ENCODE results near the gene ZNF529.

Gene ZNF529

GRCh38 chr19:36508325-36508724, 64.8 kb downstream of the ZNF529 start:
- Histone ChIP-seq H3K27me3 (ENCODE audit: insufficient read depth, low read length, poor library complexity, severe bottlenecking) (no peaks in the 10 kb centered on the region), H2AFZ (ENCODE audit: low read length) (no peak overlapping the region), H3K4me1 (ENCODE audit: insufficient read depth, low read length, poor library complexity, severe bottlenecking) (no peaks in the 10 kb centered on the region), H3K4me2 (ENCODE audit: low read depth, low read length, poor library complexity, severe bottlenecking) (no peak overlapping the region), H3K4me3 (ENCODE audit: low read length, poor library complexity, severe bottlenecking) (no peak overlapping the region), H3F3A (ENCODE audit: low read depth) (no peaks in the 10 kb centered on the region), H3K9ac (ENCODE audit: low read depth, low read length, poor library complexity, severe bottlenecking) (no peak overlapping the region), H3K79me2 (ENCODE audit: insufficient read depth, low read length) (no peaks in the 10 kb centered on the region), H4K20me1 (ENCODE audit: insufficient read depth, low read length, poor library complexity, severe bottlenecking) (no peaks in the 10 kb centered on the region), H3K9me3 (ENCODE audit: insufficient read depth, low read depth, low read length) (peaks cover 27% of the 10 kb centered on the region), H3K36me3 (ENCODE audit: insufficient read depth, low read length) (no peaks in the 10 kb centered on the region), H3K9me2 (replicated peaks; ENCODE audit: low read depth, low read length) (no peaks in the 10 kb centered on the region)
- TF ChIP-seq, protein P1, sequence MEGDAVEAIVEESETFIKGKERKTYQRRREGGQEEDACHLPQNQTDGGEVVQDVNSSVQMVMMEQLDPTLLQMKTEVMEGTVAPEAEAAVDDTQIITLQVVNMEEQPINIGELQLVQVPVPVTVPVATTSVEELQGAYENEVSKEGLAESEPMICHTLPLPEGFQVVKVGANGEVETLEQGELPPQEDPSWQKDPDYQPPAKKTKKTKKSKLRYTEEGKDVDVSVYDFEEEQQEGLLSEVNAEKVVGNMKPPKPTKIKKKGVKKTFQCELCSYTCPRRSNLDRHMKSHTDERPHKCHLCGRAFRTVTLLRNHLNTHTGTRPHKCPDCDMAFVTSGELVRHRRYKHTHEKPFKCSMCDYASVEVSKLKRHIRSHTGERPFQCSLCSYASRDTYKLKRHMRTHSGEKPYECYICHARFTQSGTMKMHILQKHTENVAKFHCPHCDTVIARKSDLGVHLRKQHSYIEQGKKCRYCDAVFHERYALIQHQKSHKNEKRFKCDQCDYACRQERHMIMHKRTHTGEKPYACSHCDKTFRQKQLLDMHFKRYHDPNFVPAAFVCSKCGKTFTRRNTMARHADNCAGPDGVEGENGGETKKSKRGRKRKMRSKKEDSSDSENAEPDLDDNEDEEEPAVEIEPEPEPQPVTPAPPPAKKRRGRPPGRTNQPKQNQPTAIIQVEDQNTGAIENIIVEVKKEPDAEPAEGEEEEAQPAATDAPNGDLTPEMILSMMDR (conservative IDR thresholded peaks at IDR 0.05; ENCODE audit: low read length): no peak
- no peak for TF ChIP-seq EZH2phosphoT487 (IDR thresholded peaks at IDR 0.05; ENCODE audit: borderline replicate concordance)

DNA sequence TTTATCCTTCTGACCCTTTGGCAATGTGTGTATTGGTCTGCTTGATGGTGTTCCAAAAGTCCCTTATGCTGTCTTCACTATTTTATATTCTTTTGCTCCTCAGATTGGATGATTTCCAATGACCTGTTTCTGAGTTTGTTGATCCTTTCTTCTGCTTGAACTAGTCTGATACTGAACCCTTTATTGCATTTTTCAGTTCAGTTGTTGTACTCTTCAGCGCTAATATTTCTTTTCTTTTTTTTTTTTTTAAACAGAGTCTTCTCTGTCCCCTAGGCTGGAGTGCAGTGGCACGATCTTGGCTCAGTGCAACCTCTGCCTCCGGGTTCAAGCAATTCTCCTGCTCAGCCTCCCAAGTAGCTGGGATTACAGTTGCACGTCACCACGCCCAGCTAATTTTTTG, 71.1 kb downstream of the ZNF529 start:
- Histone ChIP-seq H3K36me3 (ENCODE audit: insufficient read depth, low read length) (no peaks in the 10 kb centered on the region), H3K79me2 (ENCODE audit: insufficient read depth, low read length) (no peaks in the 10 kb centered on the region), H3F3A (ENCODE audit: low read depth) (no peaks in the 10 kb centered on the region), H3K9me3 (ENCODE audit: insufficient read depth, low read depth, low read length) (peaks cover 21% of the 10 kb centered on the region), H2AFZ (ENCODE audit: low read length) (no peak overlapping the region), H3K4me3 (ENCODE audit: low read length, poor library complexity, severe bottlenecking) (no peak overlapping the region), H3K4me2 (ENCODE audit: low read depth, low read length, poor library complexity, severe bottlenecking) (no peak overlapping the region), H3K9me2 (replicated peaks; ENCODE audit: low read depth, low read length) (no peaks in the 10 kb centered on the region), H3K4me1 (ENCODE audit: insufficient read depth, low read length, poor library complexity, severe bottlenecking) (no peaks in the 10 kb centered on the region), H4K20me1 (ENCODE audit: insufficient read depth, low read length, poor library complexity, severe bottlenecking) (no peaks in the 10 kb centered on the region), H3K27me3 (ENCODE audit: insufficient read depth, low read length, poor library complexity, severe bottlenecking) (no peaks in the 10 kb centered on the region), H3K9ac (ENCODE audit: low read depth, low read length, poor library complexity, severe bottlenecking) (no peak overlapping the region)
- no peak for TF ChIP-seq EZH2phosphoT487 (IDR thresholded peaks at IDR 0.05; ENCODE audit: borderline replicate concordance)
- TF ChIP-seq, protein P1 (conservative IDR thresholded peaks at IDR 0.05; ENCODE audit: low read length): no peak

- no peak for TF ChIP-seq EZH2phosphoT487 (IDR thresholded peaks at IDR 0.05; ENCODE audit: borderline replicate concordance)
- TF ChIP-seq, protein P1 (conservative IDR thresholded peaks at IDR 0.05; ENCODE audit: low read length): no peak
- Histone ChIP-seq H3K4me3 (ENCODE audit: low read length, poor library complexity, severe bottlenecking) (no peak overlapping the region), H3K4me2 (ENCODE audit: low read depth, low read length, poor library complexity, severe bottlenecking) (no peak overlapping the region), H3K36me3 (ENCODE audit: insufficient read depth, low read length) (no peaks in the 10 kb centered on the region), H3K9ac (ENCODE audit: low read depth, low read length, poor library complexity, severe bottlenecking) (no peak overlapping the region), H2AFZ (ENCODE audit: low read length) (no peak overlapping the region), H3F3A (ENCODE audit: low read depth) (no peaks in the 10 kb centered on the region), H3K79me2 (ENCODE audit: insufficient read depth, low read length) (no peaks in the 10 kb centered on the region), H3K4me1 (ENCODE audit: insufficient read depth, low read length, poor library complexity, severe bottlenecking) (no peaks in the 10 kb centered on the region), H4K20me1 (ENCODE audit: insufficient read depth, low read length, poor library complexity, severe bottlenecking) (no peaks in the 10 kb centered on the region), H3K9me3 (ENCODE audit: insufficient read depth, low read depth, low read length) (peaks cover 13% of the 10 kb centered on the region), H3K27me3 (ENCODE audit: insufficient read depth, low read length, poor library complexity, severe bottlenecking) (no peaks in the 10 kb centered on the region), H3K9me2 (replicated peaks; ENCODE audit: low read depth, low read length) (no peaks in the 10 kb centered on the region)
Observed at GRCh38 chr19:36497001-36497400, 76.1 kb downstream of the ZNF529 start.

Measured in Loucy (cell line).